HG03060 (cell line): Measurements from ENCODE around the gene NCKAP1.
"Not testable (repeated sequence)": the region's sequence is repeated elsewhere in the genome, so short reads cannot be mapped to it uniquely, and the experiment has no call there.

Source experiments
- ATAC-seq: cut with Tn5 transposase; IDR thresholded peaks from one replicate; pipeline ENCODE4 v1.9.1; 2021; ENCODE audit warnings: low read depth, moderate number of reproducible peaks; ENCODE audit not compliant: unreplicated experiment

Gene NCKAP1

GRCh38 chr2:183009249-183009899 is 28.9 kb downstream of the NCKAP1 start:
- ATAC-seq: no peak

- no peak for ATAC-seq
Measured at GRCh38 chr2:183001948-183002347, 36.3 kb downstream of the NCKAP1 start.

GRCh38 chr2:183000846-183001245 is 37.4 kb downstream of the NCKAP1 start:
- no peak for ATAC-seq

GRCh38 chr2:182999348-183000028 is 38.8 kb downstream of the NCKAP1 start:
- no peak for ATAC-seq

DNA sequence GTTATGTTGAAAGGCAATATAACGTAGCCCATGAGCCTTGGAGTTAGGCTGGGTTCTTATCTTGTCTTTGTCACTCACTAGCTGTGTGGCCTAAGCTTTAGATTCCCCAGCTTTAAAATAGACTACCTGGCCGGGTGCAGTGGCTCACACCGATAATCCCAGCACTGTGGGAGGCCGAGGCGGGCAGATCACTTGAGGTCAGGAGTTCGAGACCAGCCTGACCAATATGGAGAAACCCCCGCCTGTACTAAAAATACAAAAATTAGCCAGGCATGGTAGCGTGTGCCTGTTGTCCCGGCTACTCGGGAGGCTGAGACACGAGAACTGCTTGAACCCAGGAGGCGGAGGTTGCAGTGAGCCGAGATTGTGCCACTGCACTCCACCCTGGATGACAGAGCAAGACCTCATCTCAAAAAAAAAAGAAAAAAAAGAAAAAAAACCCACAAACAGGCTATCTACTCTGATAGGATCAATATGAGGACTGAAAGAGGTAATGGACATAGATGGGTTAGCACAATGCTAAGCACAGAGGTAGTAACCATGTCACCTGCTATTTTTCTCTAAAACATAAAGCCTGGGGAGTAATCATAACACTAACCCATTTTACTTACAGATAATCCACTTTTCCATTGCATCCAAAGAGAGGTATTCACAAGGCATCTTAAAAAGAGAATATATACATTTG is 43.9 kb downstream of the NCKAP1 start:
- no peak for ATAC-seq

DNA sequence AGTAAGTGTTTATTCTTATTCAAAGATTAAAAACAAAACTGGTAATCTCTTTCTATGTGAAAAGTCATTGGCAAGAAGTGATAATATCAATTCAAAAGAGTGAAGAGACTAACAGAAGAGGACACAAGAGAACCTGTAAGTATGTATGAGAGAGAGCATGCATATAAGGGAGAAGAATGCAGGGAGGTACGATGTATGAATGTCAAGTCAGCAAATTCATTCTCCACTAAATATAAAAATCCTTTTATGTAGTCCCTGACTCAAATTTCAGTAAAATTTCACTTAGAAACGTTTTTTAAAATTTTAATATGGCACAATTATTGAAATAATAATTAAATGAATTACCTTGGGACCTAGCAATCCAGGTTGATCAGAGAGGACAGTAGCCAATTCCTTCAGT is 55.3 kb downstream of the NCKAP1 start:
- no peak for ATAC-seq

- ATAC-seq: not testable (repeated sequence)
Measured at GRCh38 chr2:182981475-182981874, 56.8 kb downstream of the NCKAP1 start.

DNA sequence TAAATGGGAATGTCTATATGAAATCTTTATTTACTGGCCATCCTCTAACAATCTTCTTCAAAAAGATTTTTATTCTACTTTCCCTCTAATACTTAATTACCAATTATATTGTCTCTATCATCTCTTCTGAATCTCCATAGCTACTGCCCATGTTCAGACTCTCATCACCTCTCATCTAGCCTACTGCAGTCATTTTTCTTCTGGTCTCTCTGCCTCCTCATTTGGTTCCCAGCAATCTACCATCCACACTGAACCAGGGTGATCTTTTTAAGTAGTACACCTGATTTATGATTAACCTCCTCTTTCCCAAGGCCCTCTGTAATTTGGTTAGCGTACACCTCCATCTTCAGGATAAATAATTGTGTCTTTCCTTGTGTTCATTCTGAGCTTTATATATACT is 57.6 kb downstream of the NCKAP1 start:
- no peak for ATAC-seq

DNA sequence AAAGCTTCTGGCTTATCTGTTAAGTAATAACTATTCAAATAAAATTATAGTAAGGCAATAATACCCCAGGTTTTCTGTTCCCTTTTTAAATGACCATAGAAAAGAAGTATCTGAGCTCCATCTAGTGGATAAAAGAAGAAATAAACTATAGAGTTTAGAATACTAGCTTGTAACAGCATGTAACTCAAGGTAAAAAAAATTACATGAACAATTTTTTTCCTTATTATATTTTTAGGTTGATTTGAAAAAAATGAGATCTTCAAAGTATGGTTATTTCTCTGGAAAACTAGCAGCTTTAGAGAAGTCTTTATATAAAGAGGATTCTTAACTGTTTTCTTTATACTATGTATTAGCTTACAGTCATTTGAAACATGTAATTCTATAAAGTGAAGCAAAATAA is 58.1 kb downstream of the NCKAP1 start:
- peak; percentile 73 for ATAC-seq

- no peak for ATAC-seq
Measured at GRCh38 chr2:182977463-182977862, 60.8 kb downstream of the NCKAP1 start.

DNA sequence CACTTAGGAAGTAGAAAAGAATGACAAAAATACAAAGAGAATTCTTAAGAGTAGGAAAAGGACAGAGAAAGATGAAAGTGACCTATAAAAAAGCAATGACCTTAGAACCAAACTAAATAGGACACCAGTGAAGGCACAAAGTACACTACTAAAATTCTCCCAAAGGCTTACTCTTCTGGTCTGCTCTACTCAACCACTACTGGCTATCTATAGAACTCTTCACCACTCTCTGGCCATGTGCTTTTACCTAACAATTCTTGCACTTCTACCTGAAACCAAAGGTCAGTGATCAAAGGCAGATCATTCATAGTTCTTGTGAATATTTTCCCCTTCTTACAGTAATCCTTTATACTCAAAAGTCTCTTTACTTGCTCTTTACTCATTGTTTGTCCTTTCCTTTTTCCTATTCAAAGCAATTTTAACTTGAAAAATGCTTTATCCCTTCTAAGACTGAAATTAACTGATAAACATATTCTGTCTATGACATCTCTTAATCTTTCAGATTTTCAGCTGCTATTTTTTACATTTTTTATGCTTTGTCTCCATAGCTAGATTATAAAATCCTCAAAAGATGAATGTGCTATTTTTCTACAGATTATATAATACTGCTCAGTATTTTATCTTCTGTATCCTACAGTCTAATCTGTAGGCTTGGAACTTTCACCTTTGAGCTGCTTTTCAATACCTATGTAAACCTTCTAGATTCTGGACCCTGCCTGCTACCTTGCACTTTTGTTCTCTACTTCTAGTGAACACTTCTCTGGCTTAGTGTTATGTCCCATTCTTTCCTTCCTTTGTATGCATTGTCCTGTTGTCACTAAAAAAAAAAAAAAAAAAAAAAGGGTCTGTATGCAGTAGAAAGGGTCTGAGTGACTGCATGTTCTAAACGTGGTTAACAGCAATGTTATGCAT is 64.6 kb downstream of the NCKAP1 start:
- no peak for ATAC-seq

DNA sequence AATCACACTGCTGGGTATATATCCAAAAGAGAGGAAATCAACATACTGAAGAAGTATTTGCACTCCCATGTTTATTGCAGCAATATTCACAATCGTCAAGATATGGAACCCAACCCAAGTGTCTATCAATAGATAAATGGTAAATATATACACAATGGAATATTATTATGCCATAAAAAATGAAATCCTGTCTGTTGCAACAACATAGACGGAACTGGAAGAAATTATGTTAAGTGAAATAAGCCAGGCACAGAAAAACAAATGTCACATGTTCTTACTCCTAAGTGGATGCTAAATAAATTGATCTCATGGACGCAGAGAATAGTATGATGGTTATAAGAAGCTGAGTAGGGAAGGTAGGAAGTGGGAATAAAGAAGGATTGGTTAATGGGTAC is 65.7 kb downstream of the NCKAP1 start:
- no peak for ATAC-seq

- ATAC-seq: no peak
Measured at GRCh38 chr2:182971820-182972547, 66.3 kb downstream of the NCKAP1 start.

GRCh38 chr2:182970486-182970885 is 67.8 kb downstream of the NCKAP1 start:
- no peak for ATAC-seq

- no peak for ATAC-seq
Measured at GRCh38 chr2:182968493-182968892, 69.8 kb downstream of the NCKAP1 start.

GRCh38 chr2:182966356-182966755 is 71.9 kb downstream of the NCKAP1 start:
- not testable (repeated sequence) for ATAC-seq

DNA sequence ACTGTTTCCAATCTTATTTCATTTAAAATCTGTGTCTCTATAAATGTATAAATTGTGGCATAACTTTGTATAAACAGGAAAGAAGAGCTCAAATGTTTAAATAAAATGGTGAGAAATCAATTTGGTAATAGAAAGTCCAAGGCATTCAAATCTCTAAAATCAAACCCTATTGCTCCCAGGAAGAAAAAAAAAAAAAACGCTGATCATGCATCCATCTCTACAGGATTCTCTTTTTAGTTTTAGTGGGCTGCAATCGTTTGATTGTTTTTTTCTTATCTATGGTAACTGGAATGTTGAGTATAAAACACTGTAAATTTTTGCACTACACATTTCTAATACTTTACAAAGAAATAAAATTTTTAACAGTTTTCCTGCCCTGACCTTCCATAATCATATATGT is 75.6 kb downstream of the NCKAP1 start:
- ATAC-seq: no peak

DNA sequence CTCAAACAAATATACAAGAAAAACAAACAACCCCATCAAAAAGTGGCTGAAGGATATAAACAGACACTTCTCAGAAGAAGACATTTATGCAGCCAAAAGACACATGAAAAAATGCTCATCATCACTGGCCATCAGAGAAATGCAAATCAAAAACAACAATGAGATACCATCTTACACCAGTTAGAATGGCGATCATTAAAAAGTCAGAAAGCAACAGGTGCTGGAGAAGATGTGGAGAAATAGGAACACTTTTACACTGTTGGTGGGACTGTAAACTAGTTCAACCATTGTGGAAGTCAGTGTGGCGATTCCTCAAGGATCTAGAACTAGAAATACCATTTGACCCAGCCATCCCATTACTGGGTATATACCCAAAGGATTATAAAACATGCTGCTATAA is 77.4 kb downstream of the NCKAP1 start:
- ATAC-seq: not testable (repeated sequence)

- no peak for ATAC-seq
Measured at GRCh38 chr2:182954789-182955188, 83.5 kb downstream of the NCKAP1 start.
